Measurements from ENCODE around the gene WWC2.

WWC2 gene

GRCh38 chr4:183326853-183327252, 227.8 kb downstream of the WWC2 start:
- TF ChIP-seq GATA3 (IDR thresholded peaks at IDR 0.05; ENCODE audit: low read depth, low read length): no peak
- no peak for TF ChIP-seq GATA2 (IDR thresholded peaks at IDR 0.05; ENCODE audit: low read depth, low read length)

GRCh38 chr4:183327827-183328226, 228.8 kb downstream of the WWC2 start:
- TF ChIP-seq GATA3 (IDR thresholded peaks at IDR 0.05; ENCODE audit: low read depth, low read length) (no peak), GATA2 (IDR thresholded peaks at IDR 0.05; ENCODE audit: low read depth, low read length) (no peak)

- TF ChIP-seq GATA2 (IDR thresholded peaks at IDR 0.05; ENCODE audit: low read depth, low read length): no peak
- no peak for TF ChIP-seq GATA3 (IDR thresholded peaks at IDR 0.05; ENCODE audit: low read depth, low read length)
Measured at GRCh38 chr4:183328832-183329231, 229.8 kb downstream of the WWC2 start.

GRCh38 chr4:183329244-183329643, 230.2 kb downstream of the WWC2 start:
- no peak for TF ChIP-seq GATA3 (IDR thresholded peaks at IDR 0.05; ENCODE audit: low read depth, low read length)

- no peak for TF ChIP-seq GATA2 (IDR thresholded peaks at IDR 0.05; ENCODE audit: low read depth, low read length)
- TF ChIP-seq GATA3 (IDR thresholded peaks at IDR 0.05; ENCODE audit: low read depth, low read length): no peak
Measured at GRCh38 chr4:183329954-183330742, 231.1 kb downstream of the WWC2 start.

- TF ChIP-seq GATA3 (IDR thresholded peaks at IDR 0.05; ENCODE audit: low read depth, low read length) (no peak), GATA2 (IDR thresholded peaks at IDR 0.05; ENCODE audit: low read depth, low read length) (no peak)
Measured at GRCh38 chr4:183330841-183331240, 231.8 kb downstream of the WWC2 start.

GRCh38 chr4:183332447-183332846, 233.4 kb downstream of the WWC2 start:
- TF ChIP-seq GATA2 (IDR thresholded peaks at IDR 0.05; ENCODE audit: low read depth, low read length) (no peak), GATA3 (IDR thresholded peaks at IDR 0.05; ENCODE audit: low read depth, low read length) (no peak)

- TF ChIP-seq GATA3 (IDR thresholded peaks at IDR 0.05; ENCODE audit: low read depth, low read length) (no peak), GATA2 (IDR thresholded peaks at IDR 0.05; ENCODE audit: low read depth, low read length) (no peak)
Measured at GRCh38 chr4:183333202-183333601, 234.1 kb downstream of the WWC2 start.

GRCh38 chr4:183333983-183334382, 234.9 kb downstream of the WWC2 start:
- TF ChIP-seq GATA3 (IDR thresholded peaks at IDR 0.05; ENCODE audit: low read depth, low read length) (no peak), GATA2 (IDR thresholded peaks at IDR 0.05; ENCODE audit: low read depth, low read length) (no peak)

- no peak for TF ChIP-seq GATA2 (IDR thresholded peaks at IDR 0.05; ENCODE audit: low read depth, low read length)
- TF ChIP-seq GATA3 (IDR thresholded peaks at IDR 0.05; ENCODE audit: low read depth, low read length): no peak
Measured at GRCh38 chr4:183335369-183335940, 236.4 kb downstream of the WWC2 start.

- TF ChIP-seq GATA3 (IDR thresholded peaks at IDR 0.05; ENCODE audit: low read depth, low read length): no peak
- no peak for TF ChIP-seq GATA2 (IDR thresholded peaks at IDR 0.05; ENCODE audit: low read depth, low read length)
Measured at GRCh38 chr4:183337349-183337748, 238.3 kb downstream of the WWC2 start.

- TF ChIP-seq GATA3 (IDR thresholded peaks at IDR 0.05; ENCODE audit: low read depth, low read length): no peak
- no peak for TF ChIP-seq GATA2 (IDR thresholded peaks at IDR 0.05; ENCODE audit: low read depth, low read length)
Measured at GRCh38 chr4:183337833-183338232, 238.8 kb downstream of the WWC2 start.

- TF ChIP-seq GATA2 (IDR thresholded peaks at IDR 0.05; ENCODE audit: low read depth, low read length) (no peak), GATA3 (IDR thresholded peaks at IDR 0.05; ENCODE audit: low read depth, low read length) (no peak)
Measured at GRCh38 chr4:183342541-183343533, 243.8 kb downstream of the WWC2 start.

- TF ChIP-seq GATA2 (IDR thresholded peaks at IDR 0.05; ENCODE audit: low read depth, low read length) (no peak), GATA3 (IDR thresholded peaks at IDR 0.05; ENCODE audit: low read depth, low read length) (no peak)
Measured at GRCh38 chr4:183343730-183344129, 244.7 kb downstream of the WWC2 start.
